SW480 (cell line): ENCODE results near the gene LAMA5.

Experiments
- DNase-seq: peaks from one replicate; pipeline ENCODE4 v3.0.0-alpha.2; 2016; ENCODE audit warnings: low spot score

Gene LAMA5

DNA sequence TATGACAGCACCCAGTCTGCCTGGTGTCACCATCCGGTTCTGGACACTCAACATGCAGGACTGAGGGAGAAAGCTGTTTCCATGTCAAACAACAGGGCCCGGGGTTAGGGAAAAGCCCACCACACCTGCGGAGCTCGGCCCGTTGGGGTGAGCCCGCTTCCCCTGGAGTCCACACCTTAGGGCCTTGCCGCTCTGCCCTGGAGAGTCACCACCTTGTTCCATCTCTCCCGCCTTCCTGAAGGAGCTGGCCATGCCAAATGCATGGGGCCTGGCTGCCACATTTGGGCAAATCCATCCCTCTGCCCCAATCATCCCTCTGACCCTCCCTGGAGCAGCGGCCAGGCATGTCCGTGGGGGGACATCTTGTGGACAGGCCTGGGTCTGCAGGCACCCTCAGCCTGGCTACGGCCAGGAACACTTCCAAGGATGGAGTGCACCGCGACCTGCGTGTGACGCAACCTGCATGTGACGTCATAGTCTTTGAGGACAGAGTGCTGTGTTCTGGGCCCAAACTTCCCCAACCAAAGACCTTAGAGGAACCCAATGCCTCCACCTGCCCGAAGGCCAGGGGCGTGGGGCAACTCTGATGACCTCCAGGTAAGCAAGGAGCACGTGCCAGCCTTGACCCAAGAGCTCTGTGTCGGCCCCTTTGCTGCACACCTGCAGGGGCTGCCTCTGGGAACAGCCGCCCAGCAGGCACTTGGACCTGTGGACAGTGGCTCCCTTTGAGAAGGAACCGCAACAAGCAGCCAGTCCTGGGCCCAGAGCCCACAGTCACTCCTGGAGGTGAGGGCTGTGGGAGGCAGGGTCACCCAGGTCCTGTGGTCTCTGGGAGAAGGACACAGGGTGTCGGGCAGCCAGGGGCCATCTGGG, 38.2 kb upstream of the LAMA5 start:
- no peak for DNase-seq

GRCh38 chr20:62404761-62405107, 37.6 kb upstream of the LAMA5 start:
- DNase-seq: no peak

DNA sequence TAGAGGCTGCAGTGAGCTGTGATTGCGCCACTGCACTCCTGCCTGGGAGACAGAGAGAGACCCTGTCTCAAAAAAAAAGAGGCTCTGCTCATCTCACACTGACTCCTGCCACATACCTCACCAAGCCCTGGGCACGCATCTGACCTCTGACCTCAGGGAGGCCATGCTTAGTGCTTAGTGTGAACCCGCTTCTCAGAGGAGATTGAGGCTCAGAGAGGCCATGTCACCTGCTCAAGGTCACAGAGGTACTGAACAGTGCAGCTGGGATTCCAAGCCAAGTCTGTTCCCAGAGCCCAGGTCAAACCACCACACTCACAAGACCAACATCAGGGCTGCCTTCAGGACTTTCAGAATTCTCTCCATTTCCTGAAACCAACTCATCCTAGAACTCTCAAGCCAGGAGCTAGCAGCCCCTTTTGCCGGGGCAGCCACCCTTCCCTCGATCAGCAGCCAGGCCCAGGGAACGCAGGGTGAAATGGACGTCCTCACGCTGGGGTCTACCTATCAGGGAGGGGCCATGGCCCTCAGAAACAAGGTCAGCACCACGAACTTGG, 37.1 kb upstream of the LAMA5 start:
- DNase-seq: no peak

DNA sequence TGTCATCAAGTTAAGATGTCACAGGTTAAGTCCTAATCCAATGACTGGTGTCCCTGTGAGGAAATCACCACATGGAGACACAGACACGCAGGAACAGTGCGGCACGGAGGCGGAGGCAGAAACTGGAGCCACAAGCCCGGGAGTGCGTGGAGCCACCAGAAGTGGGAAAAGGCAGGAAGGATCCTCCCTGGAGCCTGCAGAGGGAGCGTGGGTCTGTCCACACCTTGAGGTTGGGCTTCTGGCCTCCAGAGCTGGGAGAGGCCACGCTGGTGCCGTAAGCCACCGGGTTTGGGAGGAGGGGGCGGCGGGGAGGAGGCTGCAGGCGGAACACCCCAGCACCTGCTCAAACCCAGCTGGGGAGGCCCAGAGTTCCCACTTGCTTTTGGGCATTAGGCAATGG, 36.2 kb upstream of the LAMA5 start:
- DNase-seq: no peak

DNA sequence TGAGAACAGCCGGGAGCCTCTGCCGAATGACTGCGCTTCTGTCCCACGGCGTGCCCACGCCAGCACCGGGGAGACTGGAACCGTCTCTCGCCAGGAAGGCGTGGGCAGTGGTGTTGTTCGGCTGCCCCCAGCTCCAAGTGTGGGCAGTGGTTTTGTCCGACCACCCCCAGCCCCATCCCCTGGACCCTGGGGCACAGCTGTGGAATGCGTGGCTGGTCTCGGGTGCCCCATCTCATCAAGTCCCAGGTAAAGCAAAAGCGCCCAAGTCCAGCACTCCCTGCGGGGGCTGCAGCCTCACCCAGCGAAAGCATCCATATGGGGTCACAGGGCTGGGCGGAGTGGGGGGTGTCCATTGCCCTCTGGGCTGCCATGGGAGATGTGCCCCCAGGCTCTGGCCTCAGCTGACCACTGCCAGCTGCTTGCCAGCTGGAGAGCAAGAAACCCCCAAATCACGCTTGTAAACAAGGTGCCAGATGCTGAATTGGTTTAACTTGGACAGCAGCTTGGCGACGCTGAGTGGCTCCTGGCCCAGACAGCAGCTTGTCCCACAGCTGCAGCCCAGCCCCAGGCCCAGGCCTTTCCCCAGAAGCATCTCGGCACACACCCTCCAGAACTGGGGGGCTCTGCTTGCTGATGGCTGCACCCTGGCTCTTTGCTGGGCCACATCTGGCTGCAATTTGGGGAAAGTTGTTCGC, 35.5 kb upstream of the LAMA5 start:
- no peak for DNase-seq

DNA sequence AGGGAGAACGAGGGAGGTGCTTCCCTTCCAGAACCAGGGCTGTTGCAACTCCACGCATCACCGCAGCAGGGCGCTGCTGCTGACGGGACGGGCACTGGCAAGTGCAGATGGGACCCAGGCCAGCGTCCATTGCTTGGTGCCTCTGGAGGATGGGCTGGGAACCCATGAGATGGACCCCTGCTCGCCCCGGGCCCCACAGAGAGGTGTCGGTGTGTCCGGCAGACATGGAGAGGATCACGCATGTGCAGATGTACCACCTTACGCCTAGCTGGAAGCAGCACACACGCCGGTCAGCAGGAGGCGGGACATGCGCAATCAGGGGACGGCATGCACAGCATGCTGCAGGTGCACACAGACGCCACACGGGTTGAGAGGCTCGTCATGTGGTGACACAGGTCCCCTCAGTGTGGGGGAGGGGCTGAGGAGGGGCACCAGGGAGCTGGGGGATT, 34.2 kb upstream of the LAMA5 start:
- no peak for DNase-seq

GRCh38 chr20:62400541-62400940, 33.4 kb upstream of the LAMA5 start:
- no peak for DNase-seq

DNA sequence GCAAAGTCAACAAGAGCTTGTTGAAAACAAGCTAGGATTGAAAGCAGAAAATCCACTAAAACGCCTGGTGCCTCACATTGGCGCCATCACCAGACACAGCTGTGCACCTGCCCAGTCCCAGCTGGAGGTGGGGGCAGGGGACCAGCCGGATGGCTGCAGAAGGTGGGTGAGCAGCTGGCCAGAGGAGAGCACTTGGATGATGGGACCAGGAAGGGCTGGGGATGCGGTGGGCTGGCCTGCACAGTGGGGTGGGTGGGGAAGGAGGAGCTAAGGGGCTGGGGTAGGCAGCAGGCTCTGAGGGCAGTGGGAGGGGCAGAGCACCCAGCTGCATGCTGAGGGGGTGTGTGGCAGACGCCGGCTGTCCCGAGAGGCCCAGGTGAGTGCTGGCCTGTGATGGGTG, 32.9 kb upstream of the LAMA5 start:
- DNase-seq: no peak

GRCh38 chr20:62398120-62398821, 31.2 kb upstream of the LAMA5 start:
- no peak for DNase-seq

DNA sequence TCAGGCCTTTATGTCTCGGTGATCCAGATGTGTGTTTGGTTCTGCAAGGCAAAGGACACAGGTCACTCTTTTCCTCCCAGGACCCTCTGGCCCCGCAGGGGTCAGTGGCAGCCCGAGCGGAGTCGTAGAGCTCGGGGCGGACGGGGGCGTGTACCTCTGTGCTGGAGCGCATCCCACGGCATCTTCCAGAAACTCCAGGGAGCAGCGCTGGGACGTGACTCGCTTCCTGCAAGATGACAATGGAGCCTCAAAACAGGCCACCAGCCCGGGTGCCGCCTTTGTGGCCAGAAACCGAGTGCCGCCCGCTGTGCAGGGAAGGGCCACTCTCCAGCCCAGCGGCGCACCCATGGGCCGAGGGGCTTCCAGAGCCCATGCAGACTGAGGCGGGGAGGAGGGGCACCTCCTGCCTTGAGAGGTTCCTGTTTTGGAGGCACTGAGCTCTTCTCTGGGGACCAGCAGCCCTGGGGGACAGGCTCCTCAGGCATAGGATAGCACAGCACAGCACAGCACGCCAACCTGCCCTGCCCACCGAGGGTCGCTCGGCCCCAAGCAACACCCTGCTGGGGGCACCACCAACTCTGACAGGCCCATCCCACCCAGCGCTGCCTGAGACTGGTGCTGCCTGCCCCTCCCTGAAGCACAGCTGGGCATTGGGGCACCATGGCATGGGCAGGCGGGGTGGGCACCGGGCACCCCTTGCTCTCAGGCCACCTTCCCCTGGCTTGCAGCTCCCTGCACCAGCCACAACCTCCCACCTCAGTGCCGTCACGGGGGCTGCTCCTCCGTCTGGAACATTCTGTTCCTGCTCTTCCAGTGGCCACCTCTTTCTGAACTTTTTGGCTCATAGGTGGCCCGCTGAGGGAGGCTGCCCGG, 29.5 kb upstream of the LAMA5 start:
- DNase-seq: no peak

GRCh38 chr20:62395311-62396242, 28.5 kb upstream of the LAMA5 start:
- no peak for DNase-seq

- DNase-seq: no peak
Measured at GRCh38 chr20:62394248-62395245, 27.4 kb upstream of the LAMA5 start.

DNA sequence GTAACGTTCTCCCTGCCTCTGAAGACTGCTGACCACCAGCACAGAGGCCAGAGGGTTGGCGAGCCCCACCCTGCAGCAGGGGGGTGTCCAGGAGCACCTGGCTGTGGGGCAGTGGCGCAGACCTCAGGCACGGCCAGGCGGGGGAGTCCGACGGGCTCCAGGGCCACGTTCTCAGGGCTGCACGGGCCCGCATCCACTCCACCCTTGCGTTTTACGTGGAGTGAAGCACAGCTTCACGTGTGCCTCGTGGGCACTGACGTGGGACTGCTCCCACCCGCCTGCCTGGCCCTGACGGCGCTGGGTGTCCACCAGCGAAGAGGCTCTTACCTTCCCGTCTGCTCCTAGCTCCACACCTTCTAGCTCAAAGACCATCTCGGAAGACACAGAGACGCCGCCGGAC, 26.7 kb upstream of the LAMA5 start:
- DNase-seq: no peak

GRCh38 chr20:62393335-62393665, 26.2 kb upstream of the LAMA5 start:
- no peak for DNase-seq

DNA sequence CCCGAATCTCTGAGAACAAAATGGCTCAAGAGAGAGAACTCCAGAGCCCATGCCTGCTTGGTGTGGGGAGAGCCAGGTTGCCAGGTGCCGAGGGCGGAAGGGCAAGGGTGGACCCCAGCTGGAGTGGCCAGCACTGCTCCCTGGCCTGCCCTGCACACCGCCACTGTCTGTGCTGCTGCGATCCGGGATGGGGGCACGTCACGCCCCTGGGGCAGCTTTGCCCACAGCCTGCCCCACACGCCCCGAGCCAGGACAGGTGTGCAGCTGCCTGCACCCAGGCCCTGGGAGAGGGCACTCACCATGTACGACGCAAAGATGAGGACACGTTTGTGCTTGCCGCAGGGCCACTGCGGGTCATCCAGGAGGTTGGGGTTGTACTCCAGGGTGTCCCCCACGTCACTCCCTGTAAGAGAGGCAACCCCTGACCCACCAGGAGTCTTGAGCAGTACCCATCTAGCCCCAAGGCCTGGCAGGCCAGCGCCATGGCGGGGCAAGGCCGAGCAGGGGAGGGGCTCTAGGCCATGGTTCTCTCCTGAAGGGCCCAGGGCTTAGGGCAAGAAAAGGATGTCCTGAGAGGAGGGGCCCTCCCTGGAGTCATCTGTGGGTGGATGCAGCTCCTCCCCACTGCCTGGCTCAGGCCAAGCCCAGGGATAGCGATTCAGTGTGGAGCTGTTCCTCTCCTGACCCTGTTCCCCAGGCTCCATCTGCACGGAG, 25.7 kb upstream of the LAMA5 start:
- no peak for DNase-seq

DNA sequence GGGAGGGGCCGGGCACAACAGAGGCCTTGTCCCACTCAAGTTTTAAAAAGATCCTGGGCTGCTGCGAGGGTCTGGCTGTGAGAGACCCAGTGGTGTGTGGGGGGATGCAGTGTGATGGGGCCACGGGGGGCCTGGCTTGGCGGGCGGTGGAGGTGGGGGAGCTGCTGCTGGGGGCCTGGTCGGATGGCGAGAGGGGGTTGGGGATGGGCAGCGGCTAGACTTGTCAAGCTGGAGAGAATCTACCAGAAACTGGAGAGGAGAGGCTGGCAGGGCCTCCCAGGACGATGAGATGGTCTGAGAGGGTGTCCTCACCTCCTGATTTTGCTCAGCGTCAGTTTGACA, 24.9 kb upstream of the LAMA5 start:
- no peak for DNase-seq

DNA sequence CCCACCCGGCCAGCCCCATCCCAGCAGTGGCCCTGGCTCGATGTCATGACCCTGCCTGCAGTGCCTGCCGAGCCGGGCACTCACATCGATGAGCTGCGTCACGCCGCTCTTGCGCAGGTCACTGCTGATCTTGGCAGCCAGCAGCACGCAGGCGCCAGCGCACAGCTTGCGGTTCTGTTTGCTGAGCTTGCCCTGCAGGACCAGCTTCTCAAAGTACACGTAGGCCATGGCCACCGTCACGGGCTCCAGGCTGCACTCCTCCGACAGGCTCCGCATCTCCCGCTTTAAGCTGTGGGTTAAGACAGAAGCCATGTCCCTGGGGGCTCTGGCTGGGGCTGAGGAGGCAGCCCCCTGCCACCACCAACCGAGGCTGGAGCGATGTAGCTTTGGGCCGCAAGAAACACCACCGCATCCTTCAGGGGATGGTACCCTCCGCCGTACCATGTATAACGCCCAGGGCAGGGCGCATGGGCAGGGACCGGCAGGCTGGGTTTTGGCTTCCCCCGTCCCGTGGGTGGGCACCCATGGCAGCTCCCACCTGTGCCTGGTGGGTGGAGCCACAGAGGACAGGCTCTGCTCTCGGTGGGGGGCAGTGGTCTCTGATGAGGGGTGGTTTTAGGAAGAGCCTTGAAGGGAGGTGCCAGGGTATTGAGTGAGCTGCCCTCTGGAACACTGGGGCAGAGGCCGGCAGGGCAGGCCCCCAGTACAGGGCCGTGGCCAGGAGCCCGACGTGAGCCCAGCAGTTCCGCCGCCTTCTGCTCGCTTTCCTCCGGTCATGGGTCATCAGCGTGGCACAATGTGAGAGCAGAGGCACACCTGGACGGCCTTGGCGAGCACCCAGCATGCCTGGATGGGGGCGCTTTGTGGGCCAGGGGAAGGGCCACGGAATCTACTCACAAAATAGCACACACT, 24.3 kb upstream of the LAMA5 start:
- no peak for DNase-seq
